LNCAP (cell line): ENCODE data around the gene DOCK2.

ENCODE experiments used
- CTCF ChIP-seq: fragments of 450-650 bp; IDR thresholded peaks from 2 replicates; pipeline ENCODE4 v1.5.1; 2017; ENCODE audit warnings: mild to moderate bottlenecking

Gene DOCK2

GRCh38 chr5:169881702-169882303 lies 244.7 kb downstream of the DOCK2 start:
- TF ChIP-seq CTCF, result no peak

DNA sequence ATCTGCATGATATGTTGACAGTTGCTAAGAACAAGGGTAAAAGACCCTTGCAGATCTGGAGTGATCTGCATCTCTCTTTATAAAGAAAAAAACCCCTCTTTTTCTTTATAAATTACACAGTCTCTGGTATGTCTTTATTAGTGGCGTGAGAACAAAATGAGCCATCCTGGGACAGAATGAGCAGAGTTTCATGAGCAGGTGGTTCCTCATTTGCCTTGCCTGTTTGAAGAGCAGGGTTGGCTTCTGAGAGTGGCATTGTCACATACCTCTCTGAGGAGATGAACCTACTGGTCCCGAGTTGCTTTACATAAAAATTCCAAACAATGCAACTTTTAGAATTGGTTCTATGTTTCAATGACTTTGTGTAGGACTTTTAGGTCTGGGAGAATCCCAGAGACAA lies 249.0 kb downstream of the DOCK2 start:
- TF ChIP-seq CTCF, result no peak

- no peak for TF ChIP-seq CTCF
These were observed 249.6 kb downstream of the DOCK2 start for GRCh38 chr5:169886677-169887076.

DNA sequence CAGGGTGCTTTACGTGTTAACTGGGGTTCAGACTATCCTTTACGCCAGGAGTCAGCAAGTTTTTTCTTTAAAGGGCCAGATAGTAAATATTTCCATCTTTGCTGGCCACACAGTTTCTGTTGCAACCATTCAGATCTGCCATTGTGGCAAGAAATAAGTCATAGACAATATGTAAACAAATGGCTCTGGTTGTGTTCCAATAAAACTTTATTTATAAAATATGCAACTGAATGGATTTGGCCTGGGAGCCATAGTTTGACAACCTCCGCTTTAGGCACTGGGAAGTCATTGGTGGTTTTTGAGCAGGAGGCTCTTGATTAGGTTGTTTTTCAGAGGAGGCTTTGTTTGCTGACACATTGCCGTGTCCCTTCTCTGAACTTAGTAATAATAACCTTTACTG lies 252.5 kb downstream of the DOCK2 start:
- TF ChIP-seq CTCF, result no peak

DNA sequence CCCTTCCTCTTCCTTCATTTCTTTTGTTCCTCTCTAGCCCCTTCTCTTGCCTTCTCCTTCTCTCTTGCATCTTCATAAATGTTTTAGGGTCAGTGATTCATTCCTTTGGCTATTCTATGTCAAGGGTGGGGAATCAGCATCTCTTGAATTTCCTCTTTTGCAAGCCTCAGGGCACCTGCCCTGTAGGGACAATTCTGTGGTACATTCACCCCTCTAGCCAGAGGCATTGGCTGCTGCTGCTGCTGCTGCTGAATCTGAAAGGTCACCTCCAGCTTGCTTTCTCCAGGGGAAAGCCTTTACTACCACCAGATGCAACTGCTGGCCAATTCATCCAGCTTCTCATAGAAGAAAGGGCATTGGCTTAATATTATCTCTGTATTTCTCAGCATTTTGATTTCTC lies 255.9 kb downstream of the DOCK2 start:
- TF ChIP-seq CTCF, result no peak

- no peak for TF ChIP-seq CTCF
These were observed 256.5 kb downstream of the DOCK2 start for GRCh38 chr5:169893571-169893970.

DNA sequence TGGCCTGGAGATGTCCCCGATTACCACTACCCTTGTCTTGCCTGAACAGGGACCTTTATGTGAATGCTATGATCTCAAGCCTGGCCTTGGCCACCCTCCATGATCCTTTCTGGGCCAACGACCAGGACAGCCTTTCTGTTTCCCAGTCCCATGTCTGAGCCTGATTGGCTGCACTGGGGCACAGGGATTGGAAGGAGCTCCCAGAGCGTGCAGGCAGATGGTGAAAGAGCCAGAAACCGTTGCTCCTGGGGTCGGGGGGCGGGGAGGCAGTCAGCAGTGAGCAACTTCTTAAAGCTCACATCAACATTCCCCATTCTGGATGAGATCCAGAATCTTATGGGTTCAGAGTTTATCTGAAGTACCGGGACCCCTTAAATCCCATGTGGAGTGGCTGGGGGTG lies 258.9 kb downstream of the DOCK2 start:
- no peak for TF ChIP-seq CTCF

- TF ChIP-seq CTCF, result no peak
These were observed 260.4 kb downstream of the DOCK2 start for GRCh38 chr5:169897481-169897880.
